ENCODE results near the gene GLIS1. TPM values are rescaled to one million over a fixed set of nuclear protein-coding genes. Genes with fewer than 3 reads are reported as not detected.

GLIS1 gene
- total RNA-seq, 1 experiment from 2014 or later, result 0.28 TPM

DNA sequence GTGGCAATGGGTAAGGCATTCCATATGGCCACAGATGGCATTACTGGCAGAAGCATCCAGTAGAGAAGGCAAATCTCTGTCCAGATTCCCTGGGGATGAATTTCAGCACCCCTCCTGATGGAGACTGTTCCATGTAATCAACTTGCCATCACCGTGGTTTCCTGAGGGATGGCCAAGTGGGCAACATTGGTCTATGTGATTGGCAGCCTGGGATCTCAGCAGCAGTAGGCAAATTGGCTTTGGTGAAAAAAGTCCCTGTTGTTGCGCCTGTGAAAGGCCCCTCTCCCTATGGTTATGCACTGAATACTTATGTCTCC, 260.5 kb downstream of the GLIS1 start:
- H3K9ac ChIP-seq (ENCODE audit: extremely low read depth, insufficient read length, low read length), result no peak overlapping the region
- peaks cover 4% of the 10 kb centered on the region; the same call in 1 of the 2 replicates for H3K27me3 ChIP-seq (ENCODE audit: insufficient read depth, low read length)
- no peak overlapping the region for H3K27ac ChIP-seq (ENCODE audit: insufficient read length, low read depth, low read length)
- Mint-ChIP-seq H3K27me3 (ENCODE audit: low read depth) (peaks cover 22% of the 10 kb centered on the region), H3K4me1 (peaks cover 5 to 6% of the 10 kb centered on the region in 2 experiments; a peak in 3 of 4 replicates), H3K36me3 (ENCODE audit: insufficient read depth in 1 of 3, low read depth in 3 of 3) (no peaks in the 10 kb centered on the region), H3K27ac (peak overlapping the region in 1 of 3 experiments; percentile 56; a peak in 1 of 7 replicates), H3K4me3 (no peak overlapping the region), H3K9me3 (no peaks in the 10 kb centered on the region)
- H3K56ac ChIP-seq (ENCODE audit: insufficient read length, low read depth, low read length), result peak overlapping the region; percentile 41
- H2BK5ac ChIP-seq (ENCODE audit: insufficient read length, low read length), result no peak overlapping the region
- no peaks in the 10 kb centered on the region for H3K23me2 ChIP-seq (ENCODE audit: insufficient read length, low read depth, low read length, poor library complexity, severe bottlenecking)
- no peaks in the 10 kb centered on the region for H3K9me3 ChIP-seq (ENCODE audit: control insufficient read depth, low read depth, low read length)
- no peak overlapping the region for H3K4ac ChIP-seq (ENCODE audit: low read depth, low read length)
- H3K14ac ChIP-seq (ENCODE audit: insufficient read depth, low read length), result no peak overlapping the region
- no peak overlapping the region for H3K23ac ChIP-seq (ENCODE audit: insufficient read length, low read depth, low read length)
- H2BK15ac ChIP-seq (ENCODE audit: low read depth, low read length), result no peak overlapping the region
- no peak overlapping the region for H4K91ac ChIP-seq (ENCODE audit: insufficient read length, low read depth, low read length)
- no peak overlapping the region for H3K18ac ChIP-seq (ENCODE audit: insufficient read length, low read depth, low read length)
- no peak overlapping the region for H4K5ac ChIP-seq (ENCODE audit: insufficient read length, low read depth, low read length)
- no peaks in the 10 kb centered on the region for H4K20me1 ChIP-seq (ENCODE audit: control insufficient read depth, insufficient read depth, insufficient read length)
- H2AK5ac ChIP-seq (ENCODE audit: insufficient read length, low read length), result no peak overlapping the region
- H3K4me1 ChIP-seq (ENCODE audit: insufficient read depth, low read length), result no peaks in the 10 kb centered on the region
- WGBS (ENCODE audit: extremely low coverage, insufficient read length, low lambda C conversion rate), result no CpG with 5 or more reads among the region's 2 CpGs
- no peaks in the 10 kb centered on the region for H3K79me1 ChIP-seq (ENCODE audit: insufficient read depth, low read depth, low read length, poor library complexity, severe bottlenecking)
- H3K79me2 ChIP-seq (ENCODE audit: insufficient read depth, low read length), result no peaks in the 10 kb centered on the region
- H3K4me2 ChIP-seq (ENCODE audit: insufficient read depth, insufficient read length, low read length), result no peak overlapping the region
- H2BK20ac ChIP-seq (ENCODE audit: low read depth, low read length, poor library complexity, severe bottlenecking), result no peak overlapping the region
- H2BK12ac ChIP-seq (ENCODE audit: insufficient read length, low read depth, low read length), result no peak overlapping the region
- no peak for DNase-seq
- H2BK120ac ChIP-seq (ENCODE audit: low read depth, low read length, poor library complexity, severe bottlenecking), result no peak overlapping the region
- no peak overlapping the region for H3T11ph ChIP-seq (ENCODE audit: low read length)
- TF ChIP-seq, protein P1, sequence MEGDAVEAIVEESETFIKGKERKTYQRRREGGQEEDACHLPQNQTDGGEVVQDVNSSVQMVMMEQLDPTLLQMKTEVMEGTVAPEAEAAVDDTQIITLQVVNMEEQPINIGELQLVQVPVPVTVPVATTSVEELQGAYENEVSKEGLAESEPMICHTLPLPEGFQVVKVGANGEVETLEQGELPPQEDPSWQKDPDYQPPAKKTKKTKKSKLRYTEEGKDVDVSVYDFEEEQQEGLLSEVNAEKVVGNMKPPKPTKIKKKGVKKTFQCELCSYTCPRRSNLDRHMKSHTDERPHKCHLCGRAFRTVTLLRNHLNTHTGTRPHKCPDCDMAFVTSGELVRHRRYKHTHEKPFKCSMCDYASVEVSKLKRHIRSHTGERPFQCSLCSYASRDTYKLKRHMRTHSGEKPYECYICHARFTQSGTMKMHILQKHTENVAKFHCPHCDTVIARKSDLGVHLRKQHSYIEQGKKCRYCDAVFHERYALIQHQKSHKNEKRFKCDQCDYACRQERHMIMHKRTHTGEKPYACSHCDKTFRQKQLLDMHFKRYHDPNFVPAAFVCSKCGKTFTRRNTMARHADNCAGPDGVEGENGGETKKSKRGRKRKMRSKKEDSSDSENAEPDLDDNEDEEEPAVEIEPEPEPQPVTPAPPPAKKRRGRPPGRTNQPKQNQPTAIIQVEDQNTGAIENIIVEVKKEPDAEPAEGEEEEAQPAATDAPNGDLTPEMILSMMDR (conservative IDR thresholded peaks at IDR 0.05), result no peak
- no peak overlapping the region for H4K8ac ChIP-seq (replicated peaks; ENCODE audit: insufficient read length, low read depth, low read length)
- no peak overlapping the region for H2AFZ ChIP-seq (ENCODE audit: low read length)
